ENCODE results near the gene TPO. TPM values are rescaled to one million over a fixed set of nuclear protein-coding genes. Genes with fewer than 3 reads are reported as not detected.
"Not testable (repeated sequence)": the region's sequence is repeated elsewhere in the genome, so short reads cannot be mapped to it uniquely, and the experiment has no call there.

The TPO gene
- total RNA-seq = 1 to 10 TPM; 6.0 to 6.5 TPM
- long read RNA-seq, donor 1, partial matches to known transcripts = 1 of 1 reads
- long read RNA-seq, donor 1, other reads (novel, unspliced or antisense) = 0 of 1 reads
- long read RNA-seq, donor 2, partial matches to known transcripts = 1 of 3 reads
- long read RNA-seq, donor 2, other reads (novel, unspliced or antisense) = 2 of 3 reads

DNA sequence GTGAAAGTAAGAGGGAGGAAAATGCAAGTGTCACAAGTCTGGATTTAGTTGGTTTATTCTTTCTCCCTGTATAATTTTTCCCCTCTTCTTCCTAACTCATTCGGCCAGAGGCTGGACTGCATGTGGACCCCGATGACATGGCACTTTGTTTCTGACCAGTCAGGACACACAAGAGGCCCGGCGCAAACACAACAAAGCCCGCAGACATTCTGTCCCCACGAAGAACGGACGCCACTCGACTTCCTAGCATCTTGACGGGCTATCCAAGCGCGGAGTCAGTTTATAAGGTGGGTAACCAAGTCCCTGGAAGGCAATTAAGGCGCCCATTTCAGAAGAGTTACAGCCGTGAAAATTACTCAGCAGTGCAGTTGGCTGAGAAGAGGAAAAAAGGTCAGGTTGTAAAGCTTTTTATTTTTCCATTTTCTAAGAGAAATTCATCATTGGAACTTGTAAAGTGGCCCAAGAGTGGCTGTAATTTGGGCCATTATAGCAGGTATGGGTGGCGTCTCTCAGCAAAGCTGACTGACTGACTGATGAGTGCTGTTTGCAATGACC is at the start of gene TPO:
TPO (plus strand) TSS at position 308 of the 555 bp plus-strand sequence. CDS start 946 bp downstream, outside the sequence.
- intact Hi-C loops (cut with DNase I) = no loop called here

DNA sequence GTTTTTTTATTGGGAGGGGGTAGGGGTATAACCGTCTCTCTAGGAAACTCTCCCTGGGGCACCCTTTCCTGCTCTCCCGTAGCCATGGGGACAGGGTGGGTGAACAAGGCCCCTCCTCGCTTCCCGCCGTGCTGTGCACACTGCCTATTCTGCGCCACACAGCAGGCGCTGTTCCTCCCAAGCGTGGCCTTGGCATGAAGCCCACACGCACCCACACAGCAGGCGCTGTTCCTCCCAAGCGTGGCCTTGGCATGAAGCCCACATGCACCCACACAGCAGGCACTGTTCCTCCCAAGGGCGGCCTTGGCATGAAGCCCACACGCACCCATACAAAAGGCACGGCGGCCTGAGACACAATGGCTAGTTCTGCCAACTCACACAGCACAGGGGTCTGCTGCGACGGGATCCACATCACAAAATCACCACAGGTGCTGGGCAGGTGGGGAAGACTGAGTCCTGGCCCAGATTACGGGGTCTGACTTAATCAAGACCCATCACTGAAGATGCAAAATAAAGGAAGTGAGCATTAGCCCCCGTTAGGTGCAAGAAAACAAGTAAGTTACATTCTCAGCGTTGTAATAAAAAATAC is 46.6 kb upstream of the TPO start:
- intact Hi-C loops (cut with DNase I) = no loop called here
- DNase-seq (ENCODE audit: low spot score) = no peak

More for the DNA sequence above, at the start of gene TPO:
- no peak for DNase-seq (ENCODE audit: low spot score)

DNA sequence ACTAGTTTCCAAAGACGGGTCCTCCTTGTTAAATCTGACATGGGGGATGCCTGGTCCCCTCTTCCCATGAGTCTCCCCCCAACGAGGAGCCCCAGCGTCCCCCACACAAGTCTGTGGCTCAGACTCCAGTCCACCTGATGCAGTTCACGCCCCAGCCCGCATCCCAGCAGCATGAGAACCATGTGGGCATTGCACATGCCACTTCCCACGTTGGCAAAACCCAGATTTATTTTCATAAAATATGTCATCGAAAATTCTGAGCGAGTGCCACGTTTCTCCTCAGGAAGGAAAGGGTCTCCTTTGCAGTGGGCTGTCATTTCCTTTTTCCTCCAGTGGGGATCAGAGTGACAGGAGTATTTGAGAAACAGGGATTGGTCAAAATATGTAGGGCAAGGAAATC is 45.7 kb upstream of the TPO start:
- no peak for DNase-seq (ENCODE audit: low spot score)
- intact Hi-C loops (cut with DNase I) = no loop called here

DNA sequence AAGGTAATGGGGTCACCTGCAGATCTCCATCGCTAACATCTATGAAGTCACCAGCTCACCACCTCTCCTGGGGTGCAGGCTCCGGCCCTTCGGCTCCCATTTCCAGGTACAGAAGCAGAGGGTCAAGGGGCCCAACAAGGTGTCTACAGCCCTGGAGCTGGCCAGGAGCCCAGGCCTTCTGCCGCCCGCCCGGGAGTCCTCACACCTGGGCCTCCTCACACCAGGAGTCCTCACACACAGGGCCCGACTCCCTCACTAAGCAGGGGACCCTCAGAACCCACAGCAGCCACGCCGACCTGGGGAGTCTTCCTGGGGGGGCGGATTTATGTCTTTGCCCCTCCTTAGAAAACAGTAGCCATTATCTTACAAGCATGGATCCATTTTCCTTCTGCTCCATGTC is 43.4 kb upstream of the TPO start:
- intact Hi-C loops (cut with DNase I) = no loop called here
- DNase-seq (ENCODE audit: low spot score) = no peak

- DNase-seq (ENCODE audit: low spot score) = no peak
- intact Hi-C loops (cut with DNase I) = no loop called here
Measured at GRCh38 chr2:1370461-1370860, 42.8 kb upstream of the TPO start.

GRCh38 chr2:1371082-1371481 is 42.2 kb upstream of the TPO start:
- no peak for DNase-seq (ENCODE audit: low spot score)
- intact Hi-C loops (cut with DNase I) = no loop called here

DNA sequence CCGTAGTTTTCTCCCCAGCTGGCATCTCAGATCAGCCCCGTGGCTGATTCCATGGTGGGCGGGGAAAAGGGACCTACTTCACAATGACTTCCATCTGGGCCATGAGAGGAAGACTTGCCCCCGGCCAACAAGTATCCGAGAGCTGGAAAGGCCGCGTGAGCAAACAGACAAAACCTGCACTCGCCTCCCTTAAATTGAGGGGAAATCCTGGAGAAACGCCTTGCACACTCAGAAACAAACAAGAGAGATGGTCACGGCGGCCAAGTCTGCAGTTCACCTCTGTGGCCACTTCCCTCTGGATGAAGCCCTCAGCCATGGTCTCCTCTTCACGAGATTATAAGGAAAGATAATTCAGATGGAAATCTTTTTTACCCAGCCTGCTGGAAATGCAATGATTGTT is 39.4 kb upstream of the TPO start:
- no peak for DNase-seq (ENCODE audit: low spot score)
- intact Hi-C loops (cut with DNase I) = no loop called here

- no peak for DNase-seq (ENCODE audit: low spot score)
- intact Hi-C loops (cut with DNase I) = no loop called here
Measured at GRCh38 chr2:1374287-1374686, 39.0 kb upstream of the TPO start.

GRCh38 chr2:1375794-1376193 is 37.5 kb upstream of the TPO start:
- intact Hi-C loops (cut with DNase I) = no loop called here
- no peak for DNase-seq (ENCODE audit: low spot score)

DNA sequence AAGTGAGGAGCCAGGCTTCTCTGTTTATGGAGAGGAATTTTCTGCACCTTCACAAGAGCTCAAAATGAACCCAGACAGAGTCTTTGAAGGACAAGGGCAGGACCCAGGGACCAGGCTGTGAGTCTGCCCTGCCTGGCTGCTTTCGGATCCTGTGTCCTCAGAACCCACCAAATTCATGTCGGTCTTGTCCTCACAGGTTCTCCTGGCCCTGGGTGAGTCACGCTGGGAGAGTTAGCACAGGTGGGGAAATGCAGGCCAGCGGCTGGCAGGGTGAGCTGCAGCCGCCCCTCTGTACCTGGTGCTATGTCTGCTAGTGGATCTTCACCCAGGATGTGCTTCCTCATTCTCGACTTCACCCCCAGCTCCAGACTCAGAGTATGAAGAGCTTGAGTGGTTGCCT is 35.8 kb upstream of the TPO start:
- DNase-seq (ENCODE audit: low spot score) = no peak
- intact Hi-C loops (cut with DNase I) = no loop called here

GRCh38 chr2:1378456-1379150 is 34.7 kb upstream of the TPO start:
- DNase-seq (ENCODE audit: low spot score) = no peak
- intact Hi-C loops (cut with DNase I) = no loop called here

- intact Hi-C loops (cut with DNase I) = no loop called here
- no peak for DNase-seq (ENCODE audit: low spot score)
Measured at GRCh38 chr2:1381644-1382043, 31.6 kb upstream of the TPO start.

DNA sequence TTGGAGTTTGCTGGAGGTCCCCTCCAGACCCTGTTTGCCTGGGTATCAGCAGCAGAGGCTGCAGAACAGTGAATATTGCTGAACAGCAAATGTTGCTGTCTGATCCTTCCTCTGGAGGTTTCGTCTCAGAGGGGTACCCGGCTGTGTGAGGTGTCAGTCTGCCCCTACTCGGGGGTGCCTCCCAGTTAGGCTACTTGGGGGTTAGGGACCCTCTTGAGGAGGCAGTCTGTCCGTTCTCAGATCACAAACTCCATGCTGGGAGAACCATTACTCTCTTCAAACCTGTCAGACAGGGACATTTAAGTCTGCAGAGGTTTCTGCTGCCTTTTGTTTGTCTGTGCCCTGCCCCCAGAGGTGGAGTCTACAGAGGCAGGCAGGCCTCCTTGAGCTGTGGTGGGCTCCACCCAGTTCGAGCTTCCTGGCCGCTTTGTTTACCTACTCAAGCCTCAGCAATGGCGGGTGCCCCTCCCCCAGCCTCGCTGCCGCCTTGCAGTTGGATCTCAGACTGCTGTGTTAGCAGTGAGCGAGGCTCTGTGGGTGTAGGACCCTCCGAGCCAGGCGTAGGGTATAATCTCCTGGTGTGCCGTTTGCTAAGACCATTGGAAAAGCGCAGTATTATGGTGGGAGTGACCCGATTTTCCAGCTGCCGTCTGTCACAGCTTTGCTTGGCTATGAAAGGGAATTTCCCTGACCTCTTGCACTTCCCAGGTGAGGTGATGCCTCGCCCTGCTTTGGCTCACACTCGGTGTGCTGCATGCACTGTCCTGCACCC is 25.1 kb upstream of the TPO start:
- intact Hi-C loops (cut with DNase I); DNase-seq (ENCODE audit: low spot score): not testable (repeated sequence)

- intact Hi-C loops (cut with DNase I); DNase-seq (ENCODE audit: low spot score): not testable (repeated sequence)
Measured at GRCh38 chr2:1390118-1390517, 23.1 kb upstream of the TPO start.

DNA sequence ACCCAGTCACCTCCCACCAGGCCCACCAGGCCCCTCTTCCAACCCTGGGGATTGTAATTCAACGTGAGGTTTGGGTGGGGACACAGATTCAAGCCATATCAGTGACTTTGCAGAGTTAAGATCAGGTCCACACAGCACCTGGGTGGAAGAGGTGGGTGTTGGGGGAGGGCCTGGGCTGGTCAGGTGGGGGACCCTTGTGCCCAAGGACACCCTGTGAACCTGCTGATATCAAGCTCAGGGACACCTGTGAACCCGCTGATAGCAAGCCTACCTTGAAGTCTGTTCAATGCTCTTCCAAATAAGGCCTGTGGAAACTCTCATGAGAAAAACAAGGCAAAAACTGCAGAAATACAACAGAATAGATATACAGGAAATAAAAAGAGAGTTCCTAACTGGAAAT is 19.9 kb upstream of the TPO start:
- DNase-seq (ENCODE audit: low spot score) = no peak
- intact Hi-C loops (cut with DNase I) = no loop called here

GRCh38 chr2:1394709-1395408 is 18.4 kb upstream of the TPO start:
- no peak for DNase-seq (ENCODE audit: low spot score)
- intact Hi-C loops (cut with DNase I) = no loop called here

GRCh38 chr2:1397350-1397749 is 15.9 kb upstream of the TPO start:
- intact Hi-C loops (cut with DNase I) = no loop called here
- no peak for DNase-seq (ENCODE audit: low spot score)

- intact Hi-C loops (cut with DNase I) = no loop called here
- DNase-seq (ENCODE audit: low spot score) = no peak
Measured at GRCh38 chr2:1398191-1398590, 15.1 kb upstream of the TPO start.

- intact Hi-C loops (cut with DNase I) = no loop called here
Measured at GRCh38 chr2:1400943-1401735, 12.1 kb upstream of the TPO start.

More at GRCh38 chr2:1400943-1401735, 12.1 kb upstream of the TPO start:
- no peak for DNase-seq (ENCODE audit: low spot score)
